SKM-1 treated with dmso at 0.1 percent for 144 hours (cell line): ENCODE measurements around the gene MPV17.
"Not testable (repeated sequence)": the region's sequence is repeated elsewhere in the genome, so short reads cannot be mapped to it uniquely, and the experiment has no call there.

Experiments
- DNase-seq: peaks from one replicate; lab custom pipeline; 2025; ENCODE audit not compliant: unreplicated experiment; lab: John Stamatoyannopoulos, UW

Gene MPV17

DNA sequence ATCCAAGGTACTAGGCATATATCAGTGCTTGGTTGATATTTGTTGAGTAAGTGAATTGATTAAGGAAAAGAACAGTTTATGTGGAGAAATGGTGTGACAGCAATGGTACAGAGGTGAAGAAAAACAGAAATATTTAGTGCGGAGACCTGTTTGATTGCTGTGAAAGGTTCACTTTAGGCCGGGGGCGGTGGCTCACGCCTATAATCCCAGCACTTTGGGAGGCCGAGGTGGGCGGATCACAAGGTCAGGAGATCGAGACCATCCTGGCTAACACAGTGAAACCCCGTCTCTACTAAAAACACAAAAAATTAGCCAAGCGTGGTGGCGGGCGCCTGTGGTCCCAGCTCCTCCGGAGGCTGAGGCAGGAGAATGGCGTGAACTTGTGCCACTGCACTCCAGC lies 54.6 kb downstream of the MPV17 start:
- not testable (repeated sequence) for DNase-seq

DNA sequence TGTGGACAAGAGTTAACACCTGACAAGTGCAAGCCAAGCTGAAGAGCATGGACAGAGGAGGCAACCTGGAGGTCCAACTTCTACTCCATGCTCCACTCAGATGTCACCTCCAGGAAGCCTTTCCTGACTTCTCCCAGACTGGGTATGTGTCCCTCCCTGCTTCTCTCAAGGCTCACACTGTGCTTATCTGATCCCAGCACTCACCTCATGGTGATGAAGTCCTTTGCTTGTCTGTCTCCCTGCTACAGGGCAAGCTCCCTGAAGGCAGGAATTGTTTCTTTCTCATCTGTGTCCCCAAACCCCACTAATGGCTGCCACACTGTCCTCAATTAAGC lies 57.4 kb downstream of the MPV17 start:
- no peak for DNase-seq

DNA sequence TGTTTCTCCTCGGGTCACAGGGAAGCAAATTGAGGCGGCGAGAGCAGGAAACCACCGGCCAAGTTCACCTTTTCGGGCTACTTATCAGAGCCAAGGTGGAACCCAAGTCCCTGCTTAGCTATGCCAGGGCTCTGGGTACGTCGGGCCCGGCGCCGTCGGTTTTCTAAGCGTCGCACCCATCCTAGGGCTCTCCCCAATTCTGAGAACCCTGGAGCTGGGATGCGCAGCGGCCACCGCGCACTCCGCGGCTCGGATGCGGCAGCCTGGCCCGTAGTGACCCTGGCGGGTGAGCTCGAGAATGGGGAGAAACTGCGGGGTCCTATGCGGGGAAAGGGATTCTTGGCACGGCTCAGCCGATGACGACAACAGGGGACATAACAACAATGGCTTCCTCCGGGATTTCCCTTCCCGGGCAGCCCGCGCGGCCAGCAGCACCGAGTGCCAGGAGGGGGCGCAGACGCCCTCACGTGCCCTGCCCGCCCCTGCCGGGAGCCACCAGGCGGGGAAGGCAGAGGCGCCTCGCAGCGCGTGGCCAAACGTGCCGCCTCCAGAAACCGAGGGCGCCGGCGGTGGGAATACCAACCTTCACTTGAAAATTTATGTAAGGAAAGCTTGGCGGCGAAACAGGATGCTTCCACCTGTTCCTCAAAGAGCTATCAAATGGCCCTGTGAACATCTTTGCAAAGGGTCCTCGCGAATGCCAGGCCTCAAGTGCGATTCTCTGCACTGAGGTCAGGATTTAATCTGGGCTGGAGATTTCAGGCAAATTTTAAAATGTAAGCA lies 58.0 kb downstream of the MPV17 start:
- peak; percentile 35 for DNase-seq

DNA sequence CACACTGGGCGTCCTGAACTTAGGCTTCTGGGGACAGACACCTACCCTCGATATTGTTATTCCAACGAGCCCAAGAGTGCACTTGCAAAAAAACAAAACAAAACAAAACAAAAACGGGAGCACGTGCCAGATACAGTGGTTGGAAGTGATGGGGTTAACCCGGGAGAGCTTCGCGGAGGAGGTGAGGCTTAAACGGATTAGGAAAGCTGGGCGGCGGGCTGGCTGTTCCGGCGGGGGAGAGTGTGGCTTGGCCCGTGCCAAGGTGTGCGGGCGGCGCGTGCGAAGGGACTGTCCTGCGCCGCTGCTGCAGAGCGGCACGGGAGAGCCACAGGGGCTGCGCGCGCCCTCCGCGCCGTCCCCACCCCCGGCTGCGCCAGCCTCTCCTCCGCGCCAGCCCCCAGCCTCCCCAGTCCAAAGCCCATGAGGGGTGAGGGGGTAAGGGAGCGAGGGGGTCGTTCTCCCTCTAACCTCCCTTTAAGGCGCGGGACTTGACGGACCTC lies 58.6 kb downstream of the MPV17 start:
- DNase-seq = no peak

DNA sequence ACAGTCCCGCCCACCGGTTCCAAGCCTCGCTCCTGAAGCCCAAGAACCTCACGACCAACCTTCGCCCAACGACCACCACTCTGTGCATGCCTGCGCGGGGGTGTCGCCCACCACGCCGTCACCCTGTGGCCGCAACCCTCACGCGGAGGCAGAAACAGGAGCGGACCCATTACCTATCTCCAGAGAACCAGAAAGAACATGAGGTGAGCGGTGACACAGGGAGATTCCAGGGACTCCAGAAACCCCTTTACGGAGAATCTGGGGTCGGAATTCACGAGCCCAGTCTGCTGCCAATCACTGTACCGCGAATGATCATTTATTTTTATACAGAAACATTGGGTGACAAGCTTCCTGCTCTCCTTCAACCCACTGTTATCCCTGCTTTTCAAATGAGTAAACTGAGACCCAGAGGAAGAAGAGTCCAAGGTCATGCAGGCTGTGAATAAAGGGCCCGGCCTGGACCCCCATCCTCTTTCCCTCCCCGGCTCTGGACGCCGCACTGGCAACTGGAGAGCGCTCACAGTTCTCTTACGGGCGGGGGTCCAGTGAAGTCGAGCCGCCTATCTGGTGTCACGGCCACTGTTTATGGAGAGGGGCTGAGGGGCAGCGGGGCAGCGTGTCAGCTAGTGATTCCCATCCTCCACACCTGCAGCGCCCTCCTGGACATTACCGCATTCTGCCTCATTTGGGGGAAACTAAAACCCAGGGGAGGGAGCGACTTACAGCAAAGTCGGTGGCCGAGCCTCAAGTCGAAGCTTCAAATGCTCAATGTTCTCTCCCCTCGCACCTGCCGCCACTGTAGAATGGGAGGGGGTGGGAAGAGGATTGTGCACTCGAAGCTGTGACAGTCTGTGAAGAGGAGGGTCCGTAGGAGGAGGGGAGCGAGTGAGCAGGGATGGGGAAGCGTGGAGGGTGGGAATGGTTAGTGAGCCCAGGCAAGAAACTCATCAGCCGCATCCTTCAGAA lies 59.3 kb downstream of the MPV17 start:
- DNase-seq = no peak

DNA sequence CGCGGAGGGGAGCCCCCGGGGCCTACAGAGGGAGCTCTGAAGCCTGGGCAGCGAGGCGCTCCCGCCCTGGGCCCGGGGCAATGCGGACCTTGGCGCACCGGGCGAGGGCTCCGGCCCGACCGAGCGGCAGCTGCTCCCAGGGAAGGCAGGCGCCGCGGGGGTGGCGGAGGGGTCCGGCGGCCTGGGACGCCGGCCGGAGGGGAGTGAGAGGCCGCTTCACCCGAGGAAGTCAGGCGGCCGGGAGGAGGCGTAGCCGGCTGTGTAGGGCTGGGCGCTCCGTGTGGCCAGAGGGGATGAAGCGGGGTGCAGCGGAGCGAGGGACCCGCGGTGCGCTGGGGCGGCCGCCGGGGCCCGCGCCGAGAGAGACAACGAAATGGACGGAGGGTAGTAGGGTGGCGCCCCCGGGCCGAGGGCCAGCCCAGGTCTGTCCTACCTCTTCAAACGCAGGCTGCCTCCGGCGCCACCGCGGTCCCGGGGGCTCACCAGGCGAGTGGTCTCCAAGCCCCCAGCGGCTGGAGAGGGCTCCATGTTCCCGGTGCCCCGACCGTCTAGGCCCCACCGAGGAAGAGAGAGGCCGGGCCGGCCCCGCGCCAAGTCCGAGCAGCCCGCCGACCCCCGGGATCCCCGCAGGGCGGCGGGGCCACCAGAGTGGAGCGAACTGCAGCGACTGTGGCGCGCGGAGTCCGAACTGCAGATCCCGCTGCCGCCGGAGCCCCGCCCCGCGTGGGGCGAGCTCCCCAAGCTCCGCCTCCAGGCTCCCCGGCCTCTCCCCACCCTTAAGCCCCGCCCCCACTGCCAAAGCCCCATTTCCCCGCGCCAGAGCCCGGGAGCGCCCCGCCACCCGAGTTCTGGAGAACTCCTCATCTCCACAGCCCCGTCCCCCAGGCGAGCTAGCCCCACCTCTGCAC lies 60.3 kb downstream of the MPV17 start, which contains the start of gene SLC30A3:
Gene SLC30A3, minus strand, starts transcription at position 669 of the 908 bp plus-strand sequence. Its CDS starts 141 bp downstream, at position 528.
- no peak for DNase-seq

DNA sequence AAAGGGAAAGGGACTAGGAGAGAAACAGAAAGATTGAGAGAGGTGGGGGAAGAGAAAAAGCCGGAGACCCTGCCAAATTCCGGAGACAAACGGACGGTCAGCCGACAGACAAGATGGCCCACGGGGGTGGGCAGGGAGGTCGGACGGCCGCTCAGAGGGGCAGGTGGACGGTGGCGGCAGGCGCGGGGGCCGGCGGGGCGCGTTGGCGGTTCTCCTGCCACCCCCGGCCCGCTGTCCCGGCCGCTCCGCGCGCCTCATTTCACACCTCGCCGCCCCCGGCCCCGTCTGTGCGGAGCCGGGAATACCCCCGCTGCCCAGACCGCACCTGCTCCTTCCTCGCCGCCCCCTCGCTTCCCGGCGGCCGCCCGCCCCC lies 61.0 kb downstream of the MPV17 start:
- DNase-seq = no peak

DNA sequence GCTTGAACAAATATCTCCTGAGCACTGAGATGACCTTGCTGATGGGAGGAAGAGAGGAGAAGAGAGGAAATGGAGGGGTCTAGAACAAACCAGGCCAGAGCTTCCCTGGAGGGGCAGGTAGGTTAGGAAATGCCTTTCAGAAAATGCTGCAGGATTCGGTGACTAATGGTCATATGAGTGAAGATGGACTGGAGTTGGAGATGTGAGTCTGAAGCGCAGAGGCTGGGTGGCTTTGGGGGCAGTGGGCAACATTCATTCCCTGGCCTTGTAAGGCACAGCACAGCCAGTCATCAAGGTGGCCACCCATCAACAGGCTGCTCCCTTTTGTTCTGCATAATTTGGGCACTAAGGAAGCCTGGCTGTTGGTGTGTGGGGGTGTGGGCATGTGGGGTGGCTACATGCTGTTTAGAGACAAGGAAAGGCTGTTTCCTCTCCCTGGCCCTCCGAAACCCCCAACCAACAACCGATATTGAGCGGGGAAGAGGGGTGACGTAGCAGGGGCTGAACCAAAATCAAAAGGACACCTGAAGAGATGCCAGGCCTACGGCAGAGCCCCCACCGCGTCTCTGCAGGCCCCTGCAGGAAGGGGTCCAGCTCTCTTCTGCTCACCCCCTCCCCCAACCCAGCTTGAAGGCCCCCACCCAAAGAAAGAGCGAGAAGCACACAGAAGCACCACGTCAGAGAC lies 61.5 kb downstream of the MPV17 start:
- DNase-seq = no peak
